HG03066 (cell line): Measurements from ENCODE around the gene ARHGAP25.

Source experiments
- ATAC-seq: cut with Tn5 transposase; IDR thresholded peaks from one replicate; pipeline ENCODE4 v1.9.1; 2021; ENCODE audit warnings: low read depth; ENCODE audit not compliant: unreplicated experiment

Gene ARHGAP25

GRCh38 chr2:68827666-68828065, 93.1 kb downstream of the ARHGAP25 start:
- ATAC-seq, result no peak

DNA sequence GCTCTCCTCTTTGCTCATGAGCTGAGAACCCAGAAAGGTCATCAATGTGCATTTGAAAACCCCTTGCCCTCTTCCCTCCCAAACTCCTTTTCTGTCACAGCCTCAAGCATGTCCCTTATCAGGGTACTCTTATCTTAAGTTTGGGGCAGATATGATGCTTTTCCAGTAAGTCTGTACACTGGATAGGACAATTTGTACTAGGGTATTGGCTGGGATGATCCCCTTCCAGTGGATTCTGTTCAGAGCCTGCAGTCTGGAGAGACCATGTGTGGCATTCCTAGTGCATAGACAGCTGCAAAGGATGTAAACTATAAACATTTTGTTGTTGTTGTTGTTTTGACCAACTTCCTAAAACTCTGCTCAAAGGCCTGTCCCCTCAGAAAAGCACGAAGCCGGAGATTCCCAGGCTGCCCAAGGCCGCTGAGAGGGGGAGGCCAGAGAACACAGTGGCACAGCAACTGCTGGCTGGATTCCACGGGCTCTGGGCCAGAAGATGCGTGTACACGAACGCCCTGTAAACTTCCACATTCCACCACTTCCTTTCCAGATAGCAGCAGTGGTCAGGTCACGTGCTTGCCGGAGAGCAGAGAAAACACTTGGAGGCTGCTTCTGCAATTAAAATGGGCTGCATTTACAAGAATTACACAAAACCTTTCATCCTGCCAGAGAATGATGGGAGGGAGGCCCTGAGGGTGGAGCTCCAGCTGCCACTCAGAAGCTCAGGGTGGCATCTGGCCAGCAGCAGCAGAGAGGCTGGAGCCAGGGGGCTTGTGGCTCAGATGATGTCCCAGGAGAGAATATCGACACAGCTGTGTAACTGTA, 94.5 kb downstream of the ARHGAP25 start:
- no peak for ATAC-seq

DNA sequence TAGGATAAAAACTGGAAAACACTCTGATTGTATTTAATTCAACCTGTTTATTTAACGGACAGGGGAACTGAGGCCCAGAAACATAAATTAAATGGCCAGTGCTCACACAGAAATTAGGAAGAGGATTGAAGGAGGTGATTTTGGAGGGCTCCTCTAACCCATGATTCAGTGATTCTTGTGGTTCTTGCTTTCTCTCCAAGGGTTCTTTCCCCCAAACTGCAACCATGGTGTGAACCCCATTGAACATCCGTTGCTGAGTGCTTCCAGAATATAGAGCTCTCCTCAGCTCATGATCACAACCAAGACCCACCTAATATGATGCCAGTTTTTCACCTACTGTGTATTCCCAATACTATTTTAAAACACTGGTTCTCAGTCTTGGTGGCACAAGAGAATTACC, 95.1 kb downstream of the ARHGAP25 start:
- no peak for ATAC-seq

DNA sequence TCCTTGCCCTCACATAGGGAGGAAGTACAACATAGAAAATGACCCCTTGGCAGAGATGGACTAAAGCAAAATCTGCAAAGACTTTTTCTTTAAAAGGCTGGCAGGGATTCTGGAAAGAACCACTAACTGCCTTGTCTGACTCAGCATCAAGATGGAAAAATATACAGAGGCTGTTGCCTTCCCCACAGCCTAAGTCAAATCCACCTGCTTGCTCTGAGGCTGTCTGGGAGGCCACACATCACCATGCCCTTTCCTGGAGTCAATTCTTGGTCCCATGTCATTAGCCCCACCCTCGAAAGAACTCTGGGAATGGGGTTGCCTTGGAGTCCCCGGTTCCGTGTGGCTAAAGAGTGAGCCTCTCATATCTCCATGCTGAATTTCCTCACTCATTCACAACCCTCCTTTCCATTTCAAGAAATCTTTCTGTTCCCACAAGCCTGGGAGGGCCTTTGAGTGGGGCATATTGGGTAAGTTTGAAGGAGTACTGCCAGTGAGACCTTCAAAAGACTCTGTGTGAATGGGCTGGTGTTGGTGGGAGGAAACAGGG, 97.1 kb downstream of the ARHGAP25 start:
- no peak for ATAC-seq

DNA sequence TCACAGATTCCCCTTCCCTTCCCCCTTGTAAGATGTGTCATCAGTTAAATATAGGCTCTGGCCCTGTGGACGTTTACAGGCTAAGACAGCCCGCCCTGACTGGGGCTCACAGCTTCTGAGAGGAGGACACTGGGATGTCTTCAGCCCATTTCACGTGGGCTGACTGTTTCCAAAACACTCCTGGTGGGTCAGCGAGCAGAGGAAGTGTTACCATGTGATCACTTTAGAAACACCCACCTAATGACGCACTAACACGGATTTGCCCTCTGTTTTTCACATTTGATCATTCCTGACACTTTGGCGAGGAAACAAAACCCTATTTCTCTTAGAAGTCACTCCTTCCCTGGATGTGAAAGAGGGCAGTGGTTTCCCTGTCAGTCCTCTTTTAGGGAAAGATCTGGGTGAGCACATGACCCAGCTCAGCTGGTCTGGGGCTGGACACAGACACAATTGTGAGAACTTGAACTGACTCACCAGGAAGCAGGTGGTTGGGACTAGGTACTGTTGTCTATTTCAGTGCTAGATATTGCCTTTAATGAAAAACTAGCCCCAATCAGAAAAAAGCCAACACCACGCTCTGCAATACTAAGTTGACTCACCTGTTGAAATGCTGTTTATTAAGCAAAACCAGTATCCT, 97.7 kb downstream of the ARHGAP25 start:
- ATAC-seq, result peak; percentile 65

- no peak for ATAC-seq
Observed at GRCh38 chr2:68833162-68833561, 98.6 kb downstream of the ARHGAP25 start.

- ATAC-seq, result no peak
Observed at GRCh38 chr2:68834737-68835376, 100.2 kb downstream of the ARHGAP25 start.

GRCh38 chr2:68835621-68836020, 101.0 kb downstream of the ARHGAP25 start:
- ATAC-seq, result no peak

GRCh38 chr2:68837164-68837860, 102.7 kb downstream of the ARHGAP25 start:
- ATAC-seq, result no peak

GRCh38 chr2:68837861-68838341, 103.3 kb downstream of the ARHGAP25 start:
- ATAC-seq, result peak; percentile 54

DNA sequence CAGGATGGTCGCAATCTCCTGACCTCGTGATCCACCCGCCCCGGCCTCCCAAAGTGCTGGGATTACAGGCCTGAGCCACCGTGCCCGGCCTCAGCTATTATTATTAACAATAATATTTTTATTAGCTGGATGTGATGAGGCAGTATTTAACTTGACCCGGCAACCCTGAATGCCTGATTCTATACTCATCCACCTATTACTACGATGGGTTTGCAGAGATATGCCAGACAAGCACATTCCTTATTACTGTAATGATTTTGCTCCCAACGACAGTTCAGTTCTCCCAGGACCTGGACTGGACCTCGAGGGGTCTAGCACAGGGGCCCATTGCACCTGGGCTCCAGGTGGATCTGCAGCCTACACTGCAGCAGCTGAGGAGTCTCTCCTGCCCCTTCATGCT, 104.0 kb downstream of the ARHGAP25 start:
- no peak for ATAC-seq

DNA sequence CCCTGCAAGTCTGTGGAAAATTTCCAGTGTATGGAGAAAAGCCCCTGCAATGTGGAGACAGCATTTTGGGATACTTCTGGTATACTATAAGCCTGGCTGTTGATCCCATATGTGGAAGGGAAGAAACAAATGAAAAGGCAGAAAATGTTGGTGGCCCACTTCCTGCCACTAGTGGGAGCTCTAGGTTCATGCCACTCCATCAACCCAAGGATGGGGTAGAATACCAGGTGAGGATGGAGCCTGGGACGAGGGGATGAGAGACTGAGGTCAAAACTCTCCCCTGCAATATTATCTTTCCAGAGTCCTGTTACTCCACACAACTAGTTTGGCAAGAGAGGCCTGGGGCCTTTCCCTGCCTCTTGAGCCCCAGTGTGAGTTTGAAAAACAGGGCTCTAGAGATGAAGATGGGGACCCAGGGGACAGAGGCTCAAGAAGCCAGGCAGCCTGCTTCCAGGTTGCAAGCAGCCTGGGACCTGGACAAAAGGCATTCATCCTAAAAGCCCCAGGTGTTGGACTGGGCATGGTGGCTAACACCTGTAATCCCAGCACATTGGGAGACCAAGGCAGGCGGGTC, 104.7 kb downstream of the ARHGAP25 start:
- no peak for ATAC-seq

DNA sequence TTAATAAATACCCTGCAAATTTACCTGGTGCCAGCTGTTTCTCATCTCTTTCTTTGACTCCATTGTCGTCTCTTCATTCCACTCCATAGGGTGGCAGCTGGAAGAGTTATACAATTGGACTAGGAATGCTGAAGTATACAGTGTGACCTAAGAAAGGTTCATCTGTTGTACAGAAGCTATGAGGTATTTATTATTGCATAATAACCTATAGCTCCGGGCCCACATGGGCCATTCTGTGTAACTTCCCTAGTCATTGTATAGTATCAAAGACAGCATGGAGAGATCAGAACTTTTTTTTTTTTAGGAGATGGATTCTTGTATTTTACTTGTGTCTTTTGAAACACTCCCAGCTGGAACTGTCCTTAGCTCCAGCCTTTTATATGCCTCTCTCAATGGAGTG, 110.4 kb downstream of the ARHGAP25 start:
- ATAC-seq, result no peak

- ATAC-seq, result no peak
Observed at GRCh38 chr2:68846091-68846490, 111.5 kb downstream of the ARHGAP25 start.

GRCh38 chr2:68847751-68848150, 113.1 kb downstream of the ARHGAP25 start:
- ATAC-seq, result no peak

- ATAC-seq, result no peak
Observed at GRCh38 chr2:68849579-68850030, 115.0 kb downstream of the ARHGAP25 start.

DNA sequence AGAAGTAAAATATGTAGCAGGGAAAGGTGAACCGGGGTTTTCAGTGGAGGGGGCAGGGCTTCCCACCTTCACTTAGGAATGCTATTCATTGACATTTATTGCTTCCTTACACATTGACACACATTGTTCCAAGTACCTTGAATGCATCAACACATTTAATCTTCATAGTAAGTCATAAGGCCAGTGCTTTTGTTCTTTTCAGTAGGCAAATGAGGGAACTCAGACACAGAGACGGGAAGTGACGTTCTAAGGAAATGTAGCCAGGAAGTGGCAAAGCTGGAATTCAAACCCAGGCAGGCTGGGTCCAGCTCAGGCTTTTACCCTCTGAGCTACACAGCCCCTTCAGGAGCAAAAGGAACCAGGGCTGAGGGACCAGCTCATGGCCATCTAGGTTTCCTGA, 115.9 kb downstream of the ARHGAP25 start:
- ATAC-seq, result no peak

GRCh38 chr2:68853035-68853434, 118.4 kb downstream of the ARHGAP25 start:
- no peak for ATAC-seq

GRCh38 chr2:68853915-68854314, 119.3 kb downstream of the ARHGAP25 start:
- no peak for ATAC-seq

DNA sequence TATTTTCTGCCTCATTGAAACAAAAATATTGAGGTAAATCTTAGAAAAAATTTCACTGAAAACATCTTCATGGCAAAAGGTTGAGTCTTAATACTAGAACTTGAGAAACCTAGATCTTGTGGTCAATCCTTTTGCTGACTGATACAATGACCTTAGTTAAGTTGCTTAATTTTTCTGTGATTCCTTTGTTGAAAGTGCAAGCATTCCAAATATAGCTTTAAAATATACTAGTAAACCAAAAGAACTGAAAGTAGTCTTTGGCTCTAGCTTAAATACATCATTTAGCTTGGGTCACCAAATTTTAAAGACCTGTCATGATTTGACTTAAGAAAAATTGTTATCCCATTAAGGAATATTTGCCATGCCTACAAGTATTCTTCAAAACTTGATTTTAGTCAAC, 119.9 kb downstream of the ARHGAP25 start:
- no peak for ATAC-seq
